GM12878 (cell line): ENCODE data around the gene AQP9. TPM values are rescaled to one million over a fixed set of nuclear protein-coding genes. Genes with fewer than 3 reads are reported as not detected.

Experiments used
- ATAC-seq: fragments of 200-7000 bp; cut with Tn5 transposase; 3 replicates; pipeline ENCODE4 v1.9.1; 2020; ENCODE audit warnings: mild to moderate bottlenecking, moderate library complexity
- BruUV-seq: library from RNA; stranded (reverse); fragments of 400-500 nt; replicated peaks from 2 replicates; lab custom pipeline; 2021; lab: Mats Ljungman, UMichigan
- CTCF ChIA-PET: fragments of 300-600 bp; sonication (Branson Sonifier 250); formaldehyde crosslinking; extraction: SDS; loops from one replicate; lab custom pipeline; 2021; ENCODE audit warnings: inconsistent platforms; lab: Yijun Ruan, JAX
- POLR2A ChIA-PET: fragments of 350-600 bp; formaldehyde crosslinking; extraction: SDS; loops from one replicate; lab custom pipeline; 2021; ENCODE audit warnings: inconsistent platforms; lab: Charles Lee
- RAD21 ChIA-PET: fragments of 300-600 bp; sonication (Branson Sonifier 250); formaldehyde crosslinking; loops from one replicate; lab custom pipeline; 2023; ENCODE audit warnings: antibody characterized with exemption; ENCODE audit not compliant: unreplicated experiment; lab: Charles Lee
- SMC1A ChIA-PET: fragments of 300-600 bp; sonication (Branson Sonifier 250); formaldehyde crosslinking; loops from one replicate; lab custom pipeline; 2023; ENCODE audit not compliant: unreplicated experiment, uncharacterized antibody; lab: Charles Lee
- DNase-seq: peaks from one replicate; pipeline ENCODE4 v3.0.0-alpha.2; 2011; ENCODE audit warnings: low read depth, low spot score
- FAIRE-seq: peaks from 3 replicates; lab custom pipeline; 2011; peaks lifted over from hg19 to GRCh38; lab: Jason Lieb, UNC
- H2AFZ ChIP-seq: 2 replicates; pipeline ENCODE4 v1.6.0; 2011; ENCODE audit warnings: low read depth, low read length, control low read depth; ENCODE audit not compliant: control insufficient read depth
- H3K27ac ChIP-seq: 2 replicates; pipeline ENCODE4 v1.5.1; 2011; ENCODE audit warnings: control low read depth; ENCODE audit not compliant: control insufficient read depth, insufficient read depth
- H3K27me3 ChIP-seq, 2 experiments: replicated peaks in 1 of 2; 2 replicates each; pipeline versions ENCODE4 v1.6.0 to v1.6.1; 2011; ENCODE audit warnings: low read length in 1 of 2; ENCODE audit not compliant: control insufficient read depth in 2 of 2, insufficient read depth in 2 of 2
- H3K36me3 ChIP-seq, 2 experiments: 2 replicates each; pipeline ENCODE4 v1.5.1; 2011; ENCODE audit warnings: low read length in 1 of 2; ENCODE audit not compliant: control insufficient read depth in 2 of 2, insufficient read depth in 2 of 2
- H3K4me1 ChIP-seq: 2 replicates; pipeline ENCODE4 v1.6.1; 2011; ENCODE audit warnings: mild to moderate bottlenecking, low read length, moderate library complexity, mixed read lengths; ENCODE audit not compliant: control insufficient read depth, insufficient read depth
- H3K4me2 ChIP-seq: 2 replicates; pipeline ENCODE4 v1.6.0; 2011; ENCODE audit warnings: control low read depth; ENCODE audit not compliant: control insufficient read depth, insufficient read depth
- H3K4me3 ChIP-seq: fragments of 200-600 bp; sonication (generic); 2 replicates; pipeline ENCODE4 v1.5.1; 2016
- H3K79me2 ChIP-seq: 2 replicates; pipeline ENCODE4 v1.6.0; 2011; ENCODE audit warnings: low read length; ENCODE audit not compliant: control insufficient read depth, insufficient read depth
- H3K9ac ChIP-seq: 2 replicates; pipeline ENCODE4 v1.8.0; 2011; ENCODE audit warnings: low read length, control low read depth, mixed read lengths; ENCODE audit not compliant: control insufficient read depth, insufficient read depth
- H3K9me3 ChIP-seq: replicated peaks from 3 replicates; pipeline ENCODE4 v1.5.1; 2011; ENCODE audit warnings: mild to moderate bottlenecking, low read length; ENCODE audit not compliant: control insufficient read depth, insufficient read depth
- H4K20me1 ChIP-seq: 2 replicates; pipeline ENCODE4 v1.6.0; 2011; ENCODE audit not compliant: control insufficient read depth, insufficient read depth
- CEBPZ ChIP-seq: fragments of 150-350 bp; IDR thresholded peaks from 2 replicates; pipeline ENCODE4 v1.6.1; 2016; ENCODE audit warnings: low read depth, low read length
- EGR1 ChIP-seq, 2 experiments: IDR thresholded peaks; 1 replicate in 1 of 2; 2 replicates in 1 of 2; pipeline ENCODE4 v1.6.1; 2011 to 2012; ENCODE audit warnings: low read depth in 2 of 2, low read length in 2 of 2, borderline replicate concordance in 1 of 2, mild to moderate bottlenecking in 1 of 2, moderate library complexity in 1 of 2
- HCFC1 ChIP-seq: fragments of 150-350 bp; IDR thresholded peaks from 2 replicates; pipeline ENCODE4 v1.6.1; 2014; ENCODE audit warnings: low read length
- JUNB ChIP-seq: IDR thresholded peaks from 2 replicates; pipeline ENCODE4 v1.6.1; 2016; ENCODE audit warnings: antibody characterized with exemption, mild to moderate bottlenecking
- NFXL1 ChIP-seq: fragments of 450-650 bp; IDR thresholded peaks from 2 replicates; pipeline ENCODE4 v1.6.1; 2017; ENCODE audit warnings: antibody characterized with exemption, mild to moderate bottlenecking, borderline replicate concordance
- NR2C2 ChIP-seq: IDR thresholded peaks from 2 replicates; pipeline ENCODE4 v1.6.1; 2011; ENCODE audit warnings: borderline replicate concordance, low read depth; ENCODE audit not compliant: control insufficient read depth, insufficient read length
- POLR2A ChIP-seq: IDR thresholded peaks from 2 replicates; pipeline ENCODE4 v1.6.1; 2011; ENCODE audit warnings: low read depth, mild to moderate bottlenecking, low read length
- PRDM15 ChIP-seq: fragments of 450-650 bp; formaldehyde crosslinking; IDR thresholded peaks from 2 replicates; pipeline ENCODE4 v1.4.0; 2020; ENCODE audit warnings: mild to moderate bottlenecking, moderate library complexity
- SKIL ChIP-seq: fragments of 450-650 bp; IDR thresholded peaks from 2 replicates; pipeline ENCODE4 v1.6.1; 2017; ENCODE audit warnings: mild to moderate bottlenecking, low read depth, inconsistent platforms; ENCODE audit not compliant: poor library complexity, severe bottlenecking
- SMAD5 ChIP-seq: IDR thresholded peaks from 2 replicates; pipeline ENCODE4 v1.6.1; 2016; ENCODE audit warnings: antibody characterized with exemption, low read depth
- TCF3 ChIP-seq: IDR thresholded peaks from 2 replicates; pipeline ENCODE4 v1.6.1; 2012; ENCODE audit warnings: low read depth, mild to moderate bottlenecking, low read length, borderline replicate concordance; ENCODE audit not compliant: insufficient read depth
- WGBS: methylation state at CpG from one replicate; pipeline ENCODE4 v1.1.6; 2016; ENCODE audit warnings: low lambda C conversion rate; ENCODE audit not compliant: insufficient replicate concordance, insufficient coverage; ENCODE audit errors: missing lambda C conversion rate; 5-methylcytosine and 5-hydroxymethylcytosine counted together
- in situ Hi-C: fragments of 300-500 bp; cut with MboI; formaldehyde crosslinking; loops from 9 replicates; pipeline ENCODE4 v1.14.3; 2018; ENCODE audit warnings: mixed read lengths
- intact Hi-C: fragments of 100-400 bp; cut with micrococcal nuclease; formaldehyde crosslinking; loops from one replicate; pipeline ENCODE4 v1.14.2; 2022; ENCODE audit not compliant: unreplicated experiment
- polyA plus RNA-seq, 11 experiments: library from polyadenylated mRNA; depleted of rRNA in 4 of 11; unstranded in 6 of 11; stranded (reverse) in 5 of 11; fragments of >200 nt; fragmentation: Nextera tagmentation in 4 of 11; fragmentation: Illumina TruSeq in 1 of 11; extraction: Ambion mirVana in 4 of 11; extraction: Trizol in 1 of 11; gene quantifications; 1 replicate in 1 of 11; 2 replicates in 10 of 11; pipeline versions ENCODE4 v1.2.1 to v1.2.3, GENCODE V29; 2011 to 2016; ENCODE audit warnings: inconsistent platforms in 2 of 11, missing spikeins in 2 of 11, low read depth in 1 of 11
- total RNA-seq, 4 experiments: library from RNA; depleted of rRNA in 3 of 4; stranded (reverse); fragments of >200 nt in 3 of 4; fragmentation: Illumina TruSeq in 1 of 4; extraction: Trizol in 1 of 4; gene quantifications; 2 replicates each; pipeline versions ENCODE4 v1.2.1 to v1.2.3, GENCODE V29; 2013 to 2021
- TF ChIP-seq, protein P1 (sequence below): fragments of 450-650 bp; IDR thresholded peaks from 2 replicates; pipeline ENCODE4 v1.6.1; 2016; ENCODE audit warnings: mild to moderate bottlenecking

Gene AQP9
- total and polyA plus RNA-seq, 10 of the 15 experiments (the other 5 are each of a cell fraction or from before 2014, with no cell fraction given): 0.05 to 3.0 (median 0.22) TPM

DNA sequence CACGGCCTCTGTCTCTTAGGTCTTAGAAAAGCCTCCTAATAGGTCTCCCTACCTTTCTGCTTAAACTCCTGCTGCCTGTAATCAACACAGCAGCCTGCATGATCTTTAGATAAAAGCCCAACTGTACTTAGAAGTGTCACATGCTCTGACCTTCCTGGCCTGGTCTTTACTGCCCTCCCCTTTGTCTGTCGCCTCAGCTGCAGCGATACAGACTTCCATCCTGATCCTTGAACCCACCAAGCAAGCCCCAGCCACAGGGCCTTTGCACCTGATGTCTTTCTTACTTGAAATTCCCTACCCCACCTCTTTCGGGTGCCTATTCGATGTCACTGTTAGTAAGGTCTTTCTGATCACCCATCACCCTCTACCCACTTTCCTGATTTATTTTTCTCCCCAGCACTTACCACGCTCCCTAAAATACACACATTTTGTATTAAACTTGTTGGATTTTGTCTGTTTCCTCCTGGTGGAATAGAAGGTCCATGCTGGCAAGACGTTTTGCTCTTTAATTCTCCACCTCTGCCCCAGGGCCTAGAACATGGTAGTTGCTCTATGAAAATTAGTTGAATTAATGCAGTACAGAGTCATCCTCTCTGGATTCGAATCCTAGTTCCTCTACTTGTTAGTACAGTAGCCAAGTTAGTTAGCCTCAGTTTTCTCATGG lies 51.1 kb downstream of the AQP9 start:
- Histone ChIP-seq H3K9ac (no peak overlapping the region), H2AFZ (no peak overlapping the region), H3K27ac (no peak overlapping the region), H3K4me1 (no peaks in the 10 kb centered on the region), H3K4me2 (no peak overlapping the region), H3K27me3 (no peaks in the 10 kb centered on the region; a peak in 1 of 4 replicates), H4K20me1 (no peaks in the 10 kb centered on the region), H3K4me3 (no peak overlapping the region), H3K9me3 (no peaks in the 10 kb centered on the region), H3K36me3 (no peaks in the 10 kb centered on the region), H3K79me2 (no peaks in the 10 kb centered on the region)
- intact Hi-C loops: no loop called here
- in situ Hi-C loops: loop anchor here (10.0 kb wide), 1 partner anchor 444 kb away; no protein-coding TSS in a partner anchor
- POLR2A ChIA-PET: no interaction called here
- DNase-seq (no peak), ATAC-seq (no peak), FAIRE-seq (no peak)
- WGBS: 26% methylated on average over 8 of the region's 8 CpGs
- RAD21 ChIA-PET: no interaction called here
- CTCF ChIA-PET: no interaction called here
- BruUV-seq: no TSS peak
- SMC1A ChIA-PET: no interaction called here
- TF ChIP-seq TCF3: no peak
- TF ChIP-seq NR2C2: no peak
- no peak for TF ChIP-seq HCFC1
- TF ChIP-seq PRDM15 (CRISPR knock-in tag): no peak
- TF ChIP-seq CEBPZ: no peak
- no peak for TF ChIP-seq EGR1 (IDR thresholded peaks at IDR 0.05; ENCODE audit: borderline replicate concordance in 1 of 2, low read depth in 2 of 2, low read length in 2 of 2)
- no peak for TF ChIP-seq JUNB
- no peak for TF ChIP-seq POLR2A
- no peak for TF ChIP-seq SKIL
- TF ChIP-seq, protein P1, sequence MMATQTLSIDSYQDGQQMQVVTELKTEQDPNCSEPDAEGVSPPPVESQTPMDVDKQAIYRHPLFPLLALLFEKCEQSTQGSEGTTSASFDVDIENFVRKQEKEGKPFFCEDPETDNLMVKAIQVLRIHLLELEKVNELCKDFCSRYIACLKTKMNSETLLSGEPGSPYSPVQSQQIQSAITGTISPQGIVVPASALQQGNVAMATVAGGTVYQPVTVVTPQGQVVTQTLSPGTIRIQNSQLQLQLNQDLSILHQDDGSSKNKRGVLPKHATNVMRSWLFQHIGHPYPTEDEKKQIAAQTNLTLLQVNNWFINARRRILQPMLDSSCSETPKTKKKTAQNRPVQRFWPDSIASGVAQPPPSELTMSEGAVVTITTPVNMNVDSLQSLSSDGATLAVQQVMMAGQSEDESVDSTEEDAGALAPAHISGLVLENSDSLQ: no peak
- TF ChIP-seq NFXL1: no peak
- no peak for TF ChIP-seq SMAD5
